Measurements from ENCODE around the gene CEMIP2.
"Not testable (repeated sequence)": the region's sequence is repeated elsewhere in the genome, so short reads cannot be mapped to it uniquely, and the experiment has no call there.

Gene CEMIP2, protein sequence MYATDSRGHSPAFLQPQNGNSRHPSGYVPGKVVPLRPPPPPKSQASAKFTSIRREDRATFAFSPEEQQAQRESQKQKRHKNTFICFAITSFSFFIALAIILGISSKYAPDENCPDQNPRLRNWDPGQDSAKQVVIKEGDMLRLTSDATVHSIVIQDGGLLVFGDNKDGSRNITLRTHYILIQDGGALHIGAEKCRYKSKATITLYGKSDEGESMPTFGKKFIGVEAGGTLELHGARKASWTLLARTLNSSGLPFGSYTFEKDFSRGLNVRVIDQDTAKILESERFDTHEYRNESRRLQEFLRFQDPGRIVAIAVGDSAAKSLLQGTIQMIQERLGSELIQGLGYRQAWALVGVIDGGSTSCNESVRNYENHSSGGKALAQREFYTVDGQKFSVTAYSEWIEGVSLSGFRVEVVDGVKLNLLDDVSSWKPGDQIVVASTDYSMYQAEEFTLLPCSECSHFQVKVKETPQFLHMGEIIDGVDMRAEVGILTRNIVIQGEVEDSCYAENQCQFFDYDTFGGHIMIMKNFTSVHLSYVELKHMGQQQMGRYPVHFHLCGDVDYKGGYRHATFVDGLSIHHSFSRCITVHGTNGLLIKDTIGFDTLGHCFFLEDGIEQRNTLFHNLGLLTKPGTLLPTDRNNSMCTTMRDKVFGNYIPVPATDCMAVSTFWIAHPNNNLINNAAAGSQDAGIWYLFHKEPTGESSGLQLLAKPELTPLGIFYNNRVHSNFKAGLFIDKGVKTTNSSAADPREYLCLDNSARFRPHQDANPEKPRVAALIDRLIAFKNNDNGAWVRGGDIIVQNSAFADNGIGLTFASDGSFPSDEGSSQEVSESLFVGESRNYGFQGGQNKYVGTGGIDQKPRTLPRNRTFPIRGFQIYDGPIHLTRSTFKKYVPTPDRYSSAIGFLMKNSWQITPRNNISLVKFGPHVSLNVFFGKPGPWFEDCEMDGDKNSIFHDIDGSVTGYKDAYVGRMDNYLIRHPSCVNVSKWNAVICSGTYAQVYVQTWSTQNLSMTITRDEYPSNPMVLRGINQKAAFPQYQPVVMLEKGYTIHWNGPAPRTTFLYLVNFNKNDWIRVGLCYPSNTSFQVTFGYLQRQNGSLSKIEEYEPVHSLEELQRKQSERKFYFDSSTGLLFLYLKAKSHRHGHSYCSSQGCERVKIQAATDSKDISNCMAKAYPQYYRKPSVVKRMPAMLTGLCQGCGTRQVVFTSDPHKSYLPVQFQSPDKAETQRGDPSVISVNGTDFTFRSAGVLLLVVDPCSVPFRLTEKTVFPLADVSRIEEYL (N-terminal part only)

DNA sequence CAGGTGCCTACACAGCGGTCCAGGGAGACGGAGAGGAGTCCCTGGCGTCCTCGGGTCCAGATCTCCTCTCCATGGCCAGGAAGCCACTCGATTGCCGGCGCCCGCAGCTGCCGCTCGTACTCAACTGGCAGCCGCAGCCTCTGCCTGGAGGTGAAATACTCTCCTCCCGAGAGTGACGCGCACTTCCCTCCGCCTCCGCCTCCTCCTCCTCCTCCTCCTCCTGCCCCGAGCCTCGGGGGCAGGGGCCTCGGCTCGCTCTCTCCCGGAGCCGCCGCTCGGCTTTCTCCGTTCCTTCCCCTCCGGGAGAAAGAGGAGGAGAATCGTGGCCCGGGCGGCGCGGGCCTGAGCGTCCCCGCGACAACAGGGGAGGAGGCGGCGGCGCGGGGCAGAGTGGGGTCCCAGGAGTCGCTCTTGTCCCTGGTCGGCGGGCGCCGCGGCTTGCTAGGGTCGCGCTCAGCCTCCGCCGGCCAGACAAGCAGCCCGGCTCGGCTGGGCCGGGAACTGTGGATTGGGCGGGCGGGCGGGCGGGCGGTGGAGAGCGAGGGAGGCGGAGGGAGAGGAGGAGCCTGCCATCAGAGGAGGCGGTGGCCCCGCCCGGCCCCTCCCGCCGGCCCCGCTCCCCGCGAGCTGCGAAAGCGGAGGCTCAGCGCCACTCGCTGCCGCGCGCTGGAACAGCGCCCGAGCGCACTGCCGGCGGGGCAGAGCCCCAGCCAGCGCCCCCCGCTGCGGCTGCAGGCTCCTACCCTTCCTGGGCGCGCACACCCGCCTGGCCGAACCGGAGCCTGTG lies at the start of gene CEMIP2:
TSS of gene CEMIP2 (minus strand) at position 126 of the 787 bp plus-strand sequence. CDS start 18,140 bp downstream, outside the sequence.
- DNase-seq (ENCODE audit: low read depth in 2 of 2, low spot score in 1 of 2), result peak; percentile 68 to 80

- DNase-seq (ENCODE audit: low read depth in 2 of 2, low spot score in 1 of 2), result no peak
These were observed 48.7 kb upstream of the CEMIP2 start for GRCh38 chr9:71816916-71817451.

- no peak for DNase-seq (ENCODE audit: low read depth in 2 of 2, low spot score in 1 of 2)
These were observed 46.5 kb upstream of the CEMIP2 start for GRCh38 chr9:71814815-71815214.

DNA sequence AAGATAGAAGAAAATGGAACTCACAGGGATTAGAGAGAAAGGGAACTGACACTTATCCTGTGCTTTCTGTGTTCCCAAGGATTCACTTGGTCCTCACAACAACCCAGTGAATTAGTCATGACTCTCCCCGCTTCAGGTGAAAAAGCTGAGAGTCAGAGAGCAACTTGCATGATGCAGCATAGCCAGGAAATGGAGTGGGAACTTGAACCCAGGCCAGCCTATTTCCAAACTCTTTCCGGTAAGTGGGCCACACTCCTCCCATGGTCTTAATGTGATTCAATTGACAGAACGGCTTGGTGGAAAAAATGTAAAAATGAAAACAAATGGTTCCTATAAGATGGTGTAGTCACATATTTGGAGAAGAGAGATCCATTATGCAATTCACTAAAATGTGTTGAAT lies 45.9 kb upstream of the CEMIP2 start:
- no peak for DNase-seq (ENCODE audit: low read depth in 2 of 2, low spot score in 1 of 2)

DNA sequence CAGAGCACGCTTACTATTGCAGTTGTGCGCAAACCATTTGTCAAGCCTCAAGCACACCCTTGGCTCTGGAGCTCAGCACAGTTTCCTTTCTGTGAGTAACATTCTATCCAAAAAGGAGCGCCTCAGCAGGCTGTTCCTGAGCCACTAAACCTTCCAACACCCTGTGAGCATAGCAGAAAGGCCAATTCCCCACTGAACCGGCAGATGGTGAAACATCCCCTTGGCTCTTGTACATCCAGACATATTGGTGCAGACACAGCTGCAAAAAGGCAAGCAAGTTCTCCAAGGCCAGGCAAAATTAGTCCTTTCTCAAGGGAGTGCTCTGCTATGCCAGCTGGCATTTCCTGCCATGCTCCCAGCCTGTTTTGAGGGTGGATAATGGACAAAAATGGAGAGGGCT lies 44.1 kb upstream of the CEMIP2 start:
- no peak for DNase-seq (ENCODE audit: low read depth in 2 of 2, low spot score in 1 of 2)

DNA sequence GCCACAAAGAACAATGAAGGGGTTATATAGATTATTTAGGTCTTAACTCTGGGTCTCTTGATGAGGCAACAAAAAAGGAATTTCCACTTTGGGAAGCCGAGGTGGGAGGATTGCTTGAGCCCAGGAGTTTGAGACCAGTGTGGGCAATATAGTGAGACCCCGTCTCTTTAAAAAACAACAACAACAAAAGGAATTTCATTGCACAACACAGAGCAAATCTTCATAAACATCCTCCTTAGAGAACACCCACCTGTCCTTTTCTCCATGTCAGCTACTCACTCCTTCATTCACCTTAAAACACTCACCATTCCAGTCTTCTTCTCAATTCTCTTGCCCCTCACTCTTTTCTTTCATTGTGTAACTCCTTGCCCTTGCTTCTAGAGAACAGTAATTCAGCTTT lies 39.8 kb upstream of the CEMIP2 start:
- no peak for DNase-seq (ENCODE audit: low read depth in 2 of 2, low spot score in 1 of 2)

GRCh38 chr9:71806901-71807307 lies 38.6 kb upstream of the CEMIP2 start:
- DNase-seq (ENCODE audit: low read depth in 2 of 2, low spot score in 1 of 2), result peak in 1 of 2 donors; percentile 33

GRCh38 chr9:71805096-71805495 lies 36.8 kb upstream of the CEMIP2 start:
- not testable (repeated sequence) for DNase-seq (ENCODE audit: low read depth in 2 of 2, low spot score in 1 of 2)

GRCh38 chr9:71801826-71802225 lies 33.5 kb upstream of the CEMIP2 start:
- no peak for DNase-seq (ENCODE audit: low read depth in 2 of 2, low spot score in 1 of 2)

GRCh38 chr9:71797266-71797665 lies 29.0 kb upstream of the CEMIP2 start:
- no peak for DNase-seq (ENCODE audit: low read depth in 2 of 2, low spot score in 1 of 2)

GRCh38 chr9:71796100-71796767 lies 27.9 kb upstream of the CEMIP2 start:
- no peak for DNase-seq (ENCODE audit: low read depth in 2 of 2, low spot score in 1 of 2)

GRCh38 chr9:71795097-71795813 lies 26.9 kb upstream of the CEMIP2 start:
- no peak for DNase-seq (ENCODE audit: low read depth in 2 of 2, low spot score in 1 of 2)

DNA sequence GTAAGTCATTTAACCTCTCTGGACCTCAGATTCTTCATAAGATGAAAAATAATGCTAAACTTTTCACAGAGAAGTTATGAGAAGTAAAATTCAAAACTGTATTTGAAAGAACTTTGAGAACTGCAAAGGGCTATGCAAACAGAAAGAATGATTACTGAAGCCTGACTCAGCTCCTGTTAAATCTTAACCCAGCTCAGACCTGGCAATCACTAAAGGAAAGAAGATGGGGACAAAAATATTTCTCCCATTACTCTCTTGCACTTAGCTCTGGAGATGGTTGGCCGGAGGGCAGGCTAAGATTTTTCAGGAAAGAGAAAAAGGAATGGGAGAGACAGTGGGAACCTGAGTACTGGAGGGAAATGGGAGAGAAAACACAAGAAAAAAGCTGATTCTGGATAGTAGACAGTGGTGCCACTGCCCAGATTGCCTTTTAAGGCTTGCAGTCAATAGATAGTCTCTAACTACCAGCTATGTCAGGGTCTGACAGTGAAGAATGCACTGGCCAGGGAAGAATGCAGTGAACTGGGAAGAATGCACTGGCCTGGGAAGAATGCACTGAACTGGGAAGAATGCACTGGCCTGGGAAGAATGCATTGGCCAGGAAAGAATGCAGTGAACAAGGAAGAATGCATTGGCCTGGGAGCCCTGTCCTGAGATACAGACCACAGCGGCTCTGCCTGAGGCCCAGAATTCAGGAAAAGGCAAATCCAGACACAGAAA lies 25.2 kb upstream of the CEMIP2 start:
- DNase-seq (ENCODE audit: low read depth in 2 of 2, low spot score in 1 of 2), result no peak

DNA sequence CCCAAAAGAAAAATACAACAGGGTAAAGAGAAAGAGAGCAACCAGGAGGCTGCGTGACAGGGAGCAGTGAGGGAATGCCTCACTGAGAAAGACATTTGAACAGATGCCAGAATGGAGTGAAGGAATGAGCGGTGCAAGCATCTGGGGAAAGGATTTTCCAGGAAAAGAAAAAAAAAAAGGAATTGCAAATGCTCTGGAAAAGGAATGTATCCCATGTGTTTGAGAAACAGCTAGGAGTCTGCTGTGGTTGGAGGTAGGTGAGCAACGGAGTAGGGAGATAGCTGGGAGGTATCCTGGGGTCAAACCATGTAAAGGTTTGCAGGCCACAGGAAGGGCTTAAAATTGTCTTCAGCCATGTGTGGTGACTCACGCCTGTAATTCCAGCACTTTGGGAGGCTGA lies 23.6 kb upstream of the CEMIP2 start:
- DNase-seq (ENCODE audit: low read depth in 2 of 2, low spot score in 1 of 2), result no peak

DNA sequence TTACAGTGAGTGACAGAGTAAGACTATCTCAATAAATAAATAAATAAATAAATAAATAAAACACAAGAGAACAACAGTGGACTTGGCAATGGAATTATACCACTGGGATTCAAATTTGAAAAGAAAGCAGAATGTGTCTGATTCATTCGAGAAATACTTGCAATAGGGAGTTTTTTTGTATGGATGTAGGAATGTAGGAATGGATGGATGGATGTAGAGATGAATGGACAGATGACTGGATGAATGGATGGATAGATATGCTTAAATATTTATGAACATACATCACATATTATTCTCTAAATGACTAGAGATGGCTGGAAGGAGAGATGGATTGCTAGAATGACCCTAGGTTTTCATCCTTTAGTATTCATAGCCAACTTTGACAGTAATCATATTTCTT lies 22.0 kb upstream of the CEMIP2 start:
- no peak for DNase-seq (ENCODE audit: low read depth in 2 of 2, low spot score in 1 of 2)

DNA sequence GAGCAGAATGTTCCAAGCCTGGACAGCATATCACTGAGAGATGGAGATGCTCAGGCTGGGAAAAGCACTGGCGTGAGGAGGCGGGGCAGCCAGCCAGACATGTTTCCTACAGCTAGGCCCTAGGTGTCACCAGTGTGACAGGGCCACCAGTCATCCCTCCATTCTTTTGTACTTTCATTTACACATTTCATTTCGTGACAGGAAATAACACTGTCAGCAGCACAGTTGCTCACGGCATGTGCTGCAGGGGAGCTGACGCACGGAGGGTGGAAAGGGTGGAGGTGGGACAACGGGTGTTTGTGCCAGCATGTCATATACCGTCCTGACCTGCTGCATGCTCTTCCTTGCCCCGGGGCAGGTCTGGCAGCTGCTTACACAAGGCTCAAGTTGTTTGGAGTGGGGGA lies 14.8 kb upstream of the CEMIP2 start:
- DNase-seq (ENCODE audit: low read depth in 2 of 2, low spot score in 1 of 2), result peak; percentile 54 to 64

GRCh38 chr9:71781391-71781790 lies 13.1 kb upstream of the CEMIP2 start:
- DNase-seq (ENCODE audit: low read depth in 2 of 2, low spot score in 1 of 2), result no peak

DNA sequence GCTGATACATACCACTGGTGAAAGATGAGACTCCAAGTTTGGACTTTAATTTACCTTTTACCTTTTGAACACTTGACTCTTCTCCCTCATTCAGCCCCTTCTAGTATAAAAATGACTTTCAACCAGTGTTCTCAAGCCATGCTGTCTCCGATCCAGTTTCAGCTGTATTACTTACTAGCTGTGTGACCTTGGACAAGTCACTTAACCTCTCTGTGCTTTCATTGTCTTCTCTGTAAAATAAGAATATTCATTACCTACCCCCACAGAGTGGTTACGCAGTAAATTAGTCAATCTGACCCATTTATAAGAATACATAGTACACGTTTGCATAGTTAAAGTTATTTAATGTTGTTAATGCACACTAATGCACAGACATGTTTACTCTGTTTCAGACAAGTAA lies 12.6 kb upstream of the CEMIP2 start:
- DNase-seq (ENCODE audit: low read depth in 2 of 2, low spot score in 1 of 2), result no peak

All from stimulated activated CD8-positive, alpha-beta memory T cell treated with anti-CD3 and anti-CD28 coated beads, Interleukin-4, amount 100 ng/mL, for 1 hour (primary cell).